H1 (cell line): ENCODE data around the gene POLR3A. TPM values are rescaled to one million over a fixed set of nuclear protein-coding genes. Genes with fewer than 3 reads are reported as not detected.

Source experiments
- ASH2L ChIP-seq: fragments of 200-600, 300-600 bp; sonication (generic); IDR thresholded peaks from one replicate; pipeline ENCODE4 v1.7.1; 2017; ENCODE audit warnings: low read length
- CHD1 ChIP-seq: IDR thresholded peaks from 2 replicates; pipeline ENCODE4 v1.6.1; 2012; ENCODE audit warnings: low read depth, low read length, improper control_type of control experiment
- EZH2 ChIP-seq: fragments of 200-600 bp; sonication (generic); IDR thresholded peaks from 2 replicates; pipeline ENCODE4 v1.7.1; 2012; ENCODE audit warnings: low read depth, mild to moderate bottlenecking, moderate library complexity, low read length, inconsistent platforms; ENCODE audit not compliant: severe bottlenecking
- HDAC6 ChIP-seq: IDR thresholded peaks from one replicate; pipeline ENCODE4 v1.7.1; 2012; ENCODE audit warnings: low read depth, mild to moderate bottlenecking, inconsistent platforms, low read length, moderate library complexity
- JUN ChIP-seq: IDR thresholded peaks from 2 replicates; pipeline ENCODE4 v1.6.1; 2011; ENCODE audit warnings: low read depth, mild to moderate bottlenecking, improper control_type of control experiment, low read length
- SP4 ChIP-seq: IDR thresholded peaks from 2 replicates; pipeline ENCODE4 v1.6.1; 2012; ENCODE audit warnings: low read length, inconsistent platforms
- TAF7 ChIP-seq: optimal IDR thresholded peaks from 2 replicates; pipeline ENCODE3; 2011; ENCODE audit warnings: low read depth, mild to moderate bottlenecking, inconsistent platforms, low read length, moderate library complexity, borderline replicate concordance
- TBP ChIP-seq: IDR thresholded peaks from 2 replicates; pipeline ENCODE4 v1.6.1; 2011; ENCODE audit warnings: low read depth, low read length, improper control_type of control experiment
- ZNF274 ChIP-seq: IDR thresholded peaks from 2 replicates; pipeline ENCODE4 v1.7.0; 2012; ENCODE audit warnings: low read length, borderline replicate concordance; ENCODE audit errors: extremely low read depth
- polyA plus RNA-seq, 7 experiments: library from polyadenylated mRNA; depleted of rRNA in 3 of 7; stranded (reverse) in 5 of 7; unstranded in 2 of 7; fragments of >200 nt in 5 of 7; fragments of 200-250 nt in 2 of 7; gene quantifications; 1 replicate in 5 of 7; 2 replicates in 1 of 7; 4 replicates in 1 of 7; pipeline versions ENCODE4 v1.2.1 to v1.2.3, GENCODE V29; 2011 to 2013; ENCODE audit warnings: missing spikeins in 2 of 7, mixed read lengths in 2 of 7
- total RNA-seq: library from RNA; stranded (reverse); fragmentation: NEBNext Ultra II Directional; extraction: Animal tissue kit (Norgen Biotek cat#: 25700); gene quantifications from 2 replicates; pipeline ENCODE4 v1.2.1, GENCODE V29; 2021
- TF ChIP-seq, protein P1 (sequence below): IDR thresholded peaks from 2 replicates; pipeline ENCODE4 v1.6.1; 2011; ENCODE audit warnings: low read depth, mild to moderate bottlenecking, low read length; ENCODE audit not compliant: insufficient read depth

The POLR3A gene
- total and polyA plus RNA-seq, 2 of the 8 experiments (the other 6 are each of a cell fraction or from before 2014, with no cell fraction given), result 11.3 to 38.6 TPM

GRCh38 chr10:77979221-77979620, 50.1 kb downstream of the POLR3A start (continued):
- TF ChIP-seq TBP (no peak), TAF7 (no peak), ZNF274 (no peak), EZH2 (no peak), HDAC6 (no peak), JUN (no peak), SP4 (no peak), ASH2L (no peak), CHD1 (no peak)
- TF ChIP-seq, protein P1, sequence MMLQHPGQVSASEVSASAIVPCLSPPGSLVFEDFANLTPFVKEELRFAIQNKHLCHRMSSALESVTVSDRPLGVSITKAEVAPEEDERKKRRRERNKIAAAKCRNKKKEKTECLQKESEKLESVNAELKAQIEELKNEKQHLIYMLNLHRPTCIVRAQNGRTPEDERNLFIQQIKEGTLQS, result no peak
